ENCODE results near the gene PLCB1.

The PLCB1 gene

DNA sequence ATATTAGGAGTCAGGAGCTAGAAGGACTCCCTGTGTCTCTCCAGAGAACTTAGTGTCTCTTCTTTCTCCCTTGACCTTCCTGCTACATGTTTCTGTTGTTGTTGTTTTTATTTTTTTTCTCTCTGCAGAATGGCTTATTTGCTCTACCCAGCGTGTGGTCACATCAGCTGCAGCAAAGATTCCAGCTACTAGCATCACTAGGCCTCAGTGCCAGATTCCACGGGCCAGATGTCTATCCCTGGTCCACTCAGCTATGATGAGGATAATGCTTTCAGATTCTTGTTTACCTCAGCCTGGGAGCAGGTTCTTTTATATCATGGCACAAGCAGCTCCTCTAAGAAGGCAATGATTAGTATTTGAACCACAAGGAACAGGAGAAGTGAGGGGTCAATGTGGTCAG is 110.0 kb downstream of the PLCB1 start:
- no peaks in the 10 kb centered on the region for H3K36me3 ChIP-seq
- TF ChIP-seq, protein P1, sequence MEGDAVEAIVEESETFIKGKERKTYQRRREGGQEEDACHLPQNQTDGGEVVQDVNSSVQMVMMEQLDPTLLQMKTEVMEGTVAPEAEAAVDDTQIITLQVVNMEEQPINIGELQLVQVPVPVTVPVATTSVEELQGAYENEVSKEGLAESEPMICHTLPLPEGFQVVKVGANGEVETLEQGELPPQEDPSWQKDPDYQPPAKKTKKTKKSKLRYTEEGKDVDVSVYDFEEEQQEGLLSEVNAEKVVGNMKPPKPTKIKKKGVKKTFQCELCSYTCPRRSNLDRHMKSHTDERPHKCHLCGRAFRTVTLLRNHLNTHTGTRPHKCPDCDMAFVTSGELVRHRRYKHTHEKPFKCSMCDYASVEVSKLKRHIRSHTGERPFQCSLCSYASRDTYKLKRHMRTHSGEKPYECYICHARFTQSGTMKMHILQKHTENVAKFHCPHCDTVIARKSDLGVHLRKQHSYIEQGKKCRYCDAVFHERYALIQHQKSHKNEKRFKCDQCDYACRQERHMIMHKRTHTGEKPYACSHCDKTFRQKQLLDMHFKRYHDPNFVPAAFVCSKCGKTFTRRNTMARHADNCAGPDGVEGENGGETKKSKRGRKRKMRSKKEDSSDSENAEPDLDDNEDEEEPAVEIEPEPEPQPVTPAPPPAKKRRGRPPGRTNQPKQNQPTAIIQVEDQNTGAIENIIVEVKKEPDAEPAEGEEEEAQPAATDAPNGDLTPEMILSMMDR (IDR thresholded peaks at IDR 0.05; ENCODE audit: low read depth, low read length) = no peak

DNA sequence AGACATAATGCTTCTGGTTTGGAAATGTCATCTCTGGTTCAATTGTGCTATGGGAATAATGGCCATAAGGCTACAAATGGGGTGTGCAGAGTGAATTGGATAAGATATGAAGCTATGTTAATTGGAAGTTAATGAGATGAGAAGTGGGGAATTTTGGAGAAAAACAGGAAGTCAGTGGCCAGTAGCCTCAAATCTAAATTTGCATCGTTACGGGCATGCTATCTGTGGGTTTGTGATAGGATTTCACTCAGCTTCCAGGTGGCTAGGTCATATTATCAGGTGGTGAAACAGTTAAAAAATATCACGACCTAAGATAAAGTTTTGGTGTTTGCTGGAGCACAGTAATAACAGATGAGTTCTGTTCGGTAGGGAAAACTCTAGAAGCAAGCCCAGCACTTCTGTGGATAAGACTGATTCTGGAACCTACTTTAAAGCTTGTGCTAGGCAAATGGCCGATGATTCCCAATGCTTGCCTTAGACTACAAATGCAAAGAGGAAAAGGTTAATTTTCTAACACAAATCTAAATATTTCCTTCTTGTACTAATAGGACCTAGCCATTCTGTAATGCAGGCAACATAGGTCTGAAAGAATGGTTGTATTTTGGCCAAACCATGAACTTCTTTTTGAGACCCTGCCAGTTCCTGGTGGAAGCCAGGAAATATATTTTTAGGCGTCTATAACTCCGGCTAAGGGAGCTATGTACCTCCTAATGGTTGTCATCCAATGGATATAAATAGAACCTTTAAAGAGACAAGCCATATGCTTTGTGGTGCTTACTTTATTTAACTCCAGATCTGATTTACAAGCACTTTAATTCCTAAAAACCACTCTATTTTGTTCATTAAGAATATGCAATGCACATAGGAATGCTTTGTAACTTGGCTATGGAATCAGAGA is 111.0 kb downstream of the PLCB1 start:
- H3K27ac ChIP-seq = no peak overlapping the region

More for the DNA sequence above, 110.0 kb downstream of the PLCB1 start:
- DNase-seq = no peak
- H3K4me3 ChIP-seq (ENCODE audit: low read depth, low read length) = no peak overlapping the region
- H3K9me3 ChIP-seq (ENCODE audit: severe bottlenecking) = no peaks in the 10 kb centered on the region
- no peaks in the 10 kb centered on the region for H3K27me3 ChIP-seq (ENCODE audit: insufficient read depth, low read depth, severe bottlenecking)
- no peak overlapping the region for H3K27ac ChIP-seq

DNA sequence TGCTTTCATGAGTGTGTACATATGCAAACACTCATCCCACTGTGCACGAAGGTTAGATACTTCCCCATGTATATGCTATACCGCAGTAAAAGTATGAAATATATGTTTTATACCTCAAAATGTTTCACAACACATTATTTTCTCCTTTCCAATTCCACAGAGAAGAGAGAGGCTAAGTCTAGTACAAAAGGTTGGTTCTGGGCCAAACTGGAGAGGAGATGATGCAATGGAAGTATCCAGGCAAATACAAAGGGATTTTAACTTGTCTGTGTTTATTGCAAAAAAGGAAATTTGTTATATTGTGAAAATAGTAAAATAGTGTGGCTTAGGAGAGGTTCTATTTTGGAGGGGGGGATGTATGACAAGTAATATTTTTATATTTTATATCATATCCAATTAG is 112.6 kb downstream of the PLCB1 start:
- H3K9me3 ChIP-seq (ENCODE audit: severe bottlenecking) = no peaks in the 10 kb centered on the region
- H3K4me3 ChIP-seq (ENCODE audit: low read depth, low read length) = no peak overlapping the region
- no peak overlapping the region for H3K27ac ChIP-seq
- H3K36me3 ChIP-seq = no peaks in the 10 kb centered on the region
- H3K27me3 ChIP-seq (ENCODE audit: insufficient read depth, low read depth, severe bottlenecking) = no peaks in the 10 kb centered on the region
- TF ChIP-seq, protein P1 (IDR thresholded peaks at IDR 0.05; ENCODE audit: low read depth, low read length) = no peak
- DNase-seq = no peak

More for the DNA sequence above, 111.0 kb downstream of the PLCB1 start:
- TF ChIP-seq, protein P1 (IDR thresholded peaks at IDR 0.05; ENCODE audit: low read depth, low read length) = no peak
- H3K9me3 ChIP-seq (ENCODE audit: severe bottlenecking) = no peaks in the 10 kb centered on the region
- no peak for DNase-seq
- no peaks in the 10 kb centered on the region for H3K27me3 ChIP-seq (ENCODE audit: insufficient read depth, low read depth, severe bottlenecking)
- no peaks in the 10 kb centered on the region for H3K36me3 ChIP-seq
- H3K4me3 ChIP-seq (ENCODE audit: low read depth, low read length) = no peak overlapping the region

DNA sequence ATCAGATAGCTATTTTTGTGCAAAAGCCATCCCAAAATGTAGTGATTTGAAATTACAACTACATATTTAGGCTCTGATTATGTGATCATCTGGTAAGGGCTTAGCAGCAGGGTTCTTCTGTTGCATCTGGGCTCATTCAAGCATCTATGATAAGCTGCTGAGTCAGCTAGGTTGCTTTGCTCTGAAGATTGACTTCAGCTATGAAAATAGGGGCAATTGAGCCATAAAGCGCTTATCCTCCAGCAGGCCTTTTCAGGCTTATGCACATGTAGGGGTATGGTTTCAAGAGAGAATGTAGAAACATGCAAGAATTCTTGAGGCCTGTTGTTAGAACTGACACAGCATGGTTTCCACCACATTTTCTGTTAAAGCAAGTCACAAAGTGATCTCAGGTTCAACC is 114.1 kb downstream of the PLCB1 start:
- no peak for DNase-seq
- H3K9me3 ChIP-seq (ENCODE audit: severe bottlenecking) = no peaks in the 10 kb centered on the region

DNA sequence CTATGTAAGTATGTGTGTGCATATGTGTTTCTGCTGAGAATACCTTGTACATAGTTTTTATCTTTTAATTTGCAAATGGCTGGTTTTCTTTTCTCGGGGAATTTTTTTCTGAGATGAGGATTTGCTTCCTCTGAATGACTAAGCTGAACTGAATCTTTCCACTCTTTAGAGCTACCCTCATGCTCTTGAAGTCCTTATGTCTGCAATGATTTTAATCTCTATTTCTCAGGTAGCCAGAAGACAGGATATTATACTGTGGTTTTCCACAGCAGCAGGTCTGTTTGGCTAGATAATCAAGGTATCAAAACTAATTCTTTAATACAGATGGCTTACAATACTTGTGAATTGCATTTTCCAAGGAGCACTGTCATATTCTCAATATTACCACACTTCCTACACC is 114.7 kb downstream of the PLCB1 start:
- H3K4me3 ChIP-seq (ENCODE audit: low read depth, low read length) = no peak overlapping the region
- H3K36me3 ChIP-seq = no peaks in the 10 kb centered on the region
- no peaks in the 10 kb centered on the region for H3K27me3 ChIP-seq (ENCODE audit: insufficient read depth, low read depth, severe bottlenecking)
- DNase-seq = no peak
- no peaks in the 10 kb centered on the region for H3K9me3 ChIP-seq (ENCODE audit: severe bottlenecking)
- TF ChIP-seq, protein P1 (IDR thresholded peaks at IDR 0.05; ENCODE audit: low read depth, low read length) = no peak
- no peak overlapping the region for H3K27ac ChIP-seq

More for the DNA sequence above, 114.1 kb downstream of the PLCB1 start:
- TF ChIP-seq, protein P1 (IDR thresholded peaks at IDR 0.05; ENCODE audit: low read depth, low read length) = no peak
- no peak overlapping the region for H3K27ac ChIP-seq
- H3K27me3 ChIP-seq (ENCODE audit: insufficient read depth, low read depth, severe bottlenecking) = no peaks in the 10 kb centered on the region
- H3K4me3 ChIP-seq (ENCODE audit: low read depth, low read length) = no peak overlapping the region
- H3K36me3 ChIP-seq = no peaks in the 10 kb centered on the region
